HepG2 (cell line): ENCODE measurements around the gene CC2D1B. TPM values are rescaled to one million over a fixed set of nuclear protein-coding genes. Genes with fewer than 3 reads are reported as not detected.

Source experiments
- ATAC-seq: fragments of 200-7000 bp; cut with Tn5 transposase; 3 replicates; pipeline ENCODE4 v1.9.1; 2020; ENCODE audit warnings: mild to moderate bottlenecking, moderate library complexity
- BruUV-seq: library from RNA; stranded (reverse); fragments of 400-500 nt; replicated peaks from 2 replicates; lab custom pipeline; 2021; lab: Mats Ljungman, UMichigan
- CTCF ChIA-PET: fragments of 300-600 bp; formaldehyde crosslinking; extraction: SDS; loops from one replicate; lab custom pipeline; 2021; ENCODE audit warnings: low total read pairs, inconsistent platforms, low intra/inter-chr PET ratio; lab: Yijun Ruan, JAX
- POLR2A ChIA-PET: fragments of 350-600 bp; sonication (Branson Sonifier 250); formaldehyde crosslinking; loops from one replicate; lab custom pipeline; 2020; ENCODE audit warnings: antibody characterized with exemption, inconsistent platforms; lab: Yijun Ruan, JAX
- DNase-seq: peaks from one replicate; pipeline ENCODE4 v3.0.0-alpha.2; 2015; ENCODE audit warnings: low spot score
- FAIRE-seq: peaks from 3 replicates; lab custom pipeline; 2011; peaks lifted over from hg19 to GRCh38; lab: Jason Lieb, UNC
- H2AFZ ChIP-seq: one replicate; pipeline ENCODE4 v1.6.1; 2011; ENCODE audit warnings: low read length, inconsistent platforms
- H3K27ac ChIP-seq: fragments of 300-600 bp; 3 replicates; pipeline ENCODE4 v1.8.0; 2011; ENCODE audit warnings: mixed run types, mild to moderate bottlenecking, mixed read lengths, low read length, inconsistent platforms; ENCODE audit not compliant: insufficient read depth; ENCODE audit errors: extremely low read length
- H3K27me3 ChIP-seq, 2 experiments: fragments of 200-600 bp in 1 of 2; 2 replicates in 1 of 2; 3 replicates in 1 of 2; pipeline versions ENCODE4 v1.6.0 to v1.8.0; 2011; ENCODE audit warnings: low read length in 2 of 2, mild to moderate bottlenecking in 2 of 2, moderate library complexity in 2 of 2, inconsistent platforms in 1 of 2; ENCODE audit not compliant: insufficient read depth in 2 of 2, control insufficient read depth in 1 of 2
- H3K36me3 ChIP-seq, 2 experiments: fragments of 200-600 bp in 1 of 2; replicated peaks in 1 of 2; 2 replicates in 1 of 2; 3 replicates in 1 of 2; pipeline versions ENCODE4 v1.5.1 to v1.8.0; 2011; ENCODE audit warnings: low read length in 2 of 2, inconsistent platforms in 1 of 2; ENCODE audit not compliant: insufficient read depth in 2 of 2, control insufficient read depth in 1 of 2
- H3K4me1 ChIP-seq: 2 replicates; pipeline ENCODE4 v1.5.1; 2012; ENCODE audit warnings: low read length, inconsistent platforms; ENCODE audit not compliant: insufficient read depth
- H3K4me2 ChIP-seq: 2 replicates; pipeline ENCODE4 v1.6.0; 2011; ENCODE audit warnings: low read depth, low read length, inconsistent platforms
- H3K4me3 ChIP-seq, 3 experiments: fragments of 200-600 bp in 1 of 3; sonication (generic), shearing (Covaris generic) in 1 of 3; replicated peaks in 1 of 3; 2 replicates each; pipeline ENCODE4 v1.5.1; 2011 to 2016; ENCODE audit warnings: low read length in 3 of 3, inconsistent platforms in 2 of 3, low read depth in 2 of 3, mild to moderate bottlenecking in 2 of 3, control low read depth in 1 of 3, mixed read lengths in 1 of 3; ENCODE audit not compliant: insufficient read depth in 1 of 3
- H3K79me2 ChIP-seq: one replicate; pipeline ENCODE4 v1.6.1; 2011; ENCODE audit warnings: low read length, inconsistent platforms; ENCODE audit not compliant: insufficient read depth
- H3K9ac ChIP-seq: 2 replicates; pipeline ENCODE4 v1.6.0; 2011; ENCODE audit warnings: mild to moderate bottlenecking, low read depth, low read length, inconsistent platforms; ENCODE audit not compliant: insufficient read depth
- H3K9me3 ChIP-seq: 2 replicates; pipeline ENCODE4 v1.5.1; 2012; ENCODE audit warnings: mild to moderate bottlenecking, low read length
- H4K20me1 ChIP-seq: 2 replicates; pipeline ENCODE4 v1.6.0; 2011; ENCODE audit warnings: inconsistent platforms, mild to moderate bottlenecking, low read length, moderate library complexity; ENCODE audit not compliant: insufficient read depth
- DR1 ChIP-seq: sonication (generic); formaldehyde crosslinking; IDR thresholded peaks from 2 replicates; pipeline ENCODE4 v1.8.0; 2021; ENCODE audit warnings: mild to moderate bottlenecking, missing genetic modification reagents, inconsistent platforms
- HMG20A ChIP-seq: IDR thresholded peaks from 2 replicates; pipeline ENCODE4 v1.6.1; 2016; ENCODE audit warnings: borderline replicate concordance
- HNRNPLL ChIP-seq: fragments of 200-400 bp; formaldehyde crosslinking; IDR thresholded peaks from 2 replicates; pipeline ENCODE4 v1.6.1; 2017; ENCODE audit warnings: mild to moderate bottlenecking, low read depth, low read length; ENCODE audit not compliant: poor library complexity, severe bottlenecking
- JARID2 ChIP-seq: sonication (generic); formaldehyde crosslinking; IDR thresholded peaks from 2 replicates; pipeline ENCODE4 v1.8.1; 2023; ENCODE audit warnings: missing genetic modification reagents, inconsistent platforms; ENCODE audit not compliant: insufficient replicate concordance
- ZNF136 ChIP-seq: sonication (generic); formaldehyde crosslinking; IDR thresholded peaks from 2 replicates; pipeline ENCODE4 v1.8.1; 2022; ENCODE audit warnings: low read depth, mild to moderate bottlenecking, moderate library complexity, missing genetic modification reagents
- ZNF160 ChIP-seq: sonication (generic); formaldehyde crosslinking; IDR thresholded peaks from 2 replicates; pipeline ENCODE4 v1.8.0; 2022; ENCODE audit warnings: mild to moderate bottlenecking, inconsistent platforms, missing genetic modification reagents
- ZNF33B ChIP-seq: sonication (generic); formaldehyde crosslinking; IDR thresholded peaks from 2 replicates; pipeline ENCODE4 v1.5.1; 2020; ENCODE audit warnings: mild to moderate bottlenecking, missing genetic modification reagents
- ZNF510 ChIP-seq: sonication (generic); formaldehyde crosslinking; IDR thresholded peaks from 2 replicates; pipeline ENCODE4 v1.4.0; 2020; ENCODE audit warnings: low read depth, mild to moderate bottlenecking, missing genetic modification reagents
- ZNF546 ChIP-seq: sonication (generic); formaldehyde crosslinking; conservative IDR thresholded peaks from 2 replicates; pipeline ENCODE4 v1.8.1; 2023; ENCODE audit warnings: mild to moderate bottlenecking, missing genetic modification reagents
- WGBS: methylation state at CpG from one replicate; pipeline ENCODE4 v1.1.6; 2017; ENCODE audit warnings: low lambda C conversion rate; 5-methylcytosine and 5-hydroxymethylcytosine counted together
- in situ Hi-C: cut with HindIII; loops from 2 replicates; pipeline ENCODE4 v1.10.0; 2017; ENCODE audit warnings: low pct_unique_long_range_greater_than_20kb; ENCODE audit not compliant: extremely low pct_ligation_motif_present
- intact Hi-C: fragments of 100-400 bp; cut with micrococcal nuclease; formaldehyde crosslinking; loops from one replicate; pipeline ENCODE4 v1.10.0; 2022; ENCODE audit not compliant: unreplicated experiment
- polyA plus RNA-seq, 8 experiments: library from polyadenylated mRNA; depleted of rRNA in 3 of 8; stranded (reverse) in 7 of 8; unstranded in 1 of 8; fragments of >200 nt; fragmentation: Illumina TruSeq in 4 of 8; extraction: Trizol in 4 of 8; gene quantifications; 2 replicates each; pipeline versions ENCODE4 v1.2.1 to v1.2.3, GENCODE V29; 2011 to 2016; ENCODE audit warnings: low read depth in 4 of 8, missing spikeins in 1 of 8, mixed read lengths in 1 of 8; ENCODE audit not compliant: insufficient read depth in 1 of 8
- total RNA-seq, 5 experiments: library from RNA; depleted of rRNA; stranded (reverse); fragments of >200 nt; fragmentation: Illumina TruSeq; extraction: Trizol; gene quantifications; 2 replicates each; pipeline ENCODE4 v1.2.3, GENCODE V29; 2016; ENCODE audit warnings: low read depth in 1 of 5
- TF ChIP-seq, protein P1 (sequence below): IDR thresholded peaks from 2 replicates; pipeline ENCODE4 v1.6.1; 2016; ENCODE audit warnings: mild to moderate bottlenecking, missing biosample characterization, missing genetic modification reagents
- TF ChIP-seq, protein P2 (sequence below): sonication (generic); formaldehyde crosslinking; IDR thresholded peaks from 2 replicates; pipeline ENCODE4 v1.5.0; 2020; ENCODE audit warnings: mild to moderate bottlenecking, missing genetic modification reagents

The CC2D1B gene
- total and polyA plus RNA-seq, 2 of the 13 experiments (the other 11 are each of a cell fraction or from before 2014, with no cell fraction given) = 7.2 to 19.2 TPM

DNA sequence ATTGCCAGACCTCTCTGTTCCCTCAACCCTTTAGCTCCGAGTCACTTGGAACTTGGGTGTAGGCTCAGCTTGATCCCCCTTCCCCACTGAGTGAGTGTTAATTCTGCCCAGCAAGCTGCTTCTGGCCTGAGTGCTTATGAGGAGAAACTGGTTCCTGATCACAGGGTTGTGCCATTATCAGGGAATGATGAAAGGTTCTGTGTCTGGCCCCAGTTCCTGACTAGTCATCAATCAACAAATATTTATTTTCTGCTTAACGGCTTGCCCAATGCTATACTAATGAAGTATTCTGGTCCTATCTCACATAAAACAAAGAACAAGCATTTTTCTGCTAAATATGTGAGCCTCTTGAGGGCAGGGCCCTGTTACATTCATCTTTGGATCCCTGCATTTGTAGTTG lies 20.8 kb downstream of the CC2D1B start:
- POLR2A ChIA-PET = no interaction called here
- Histone ChIP-seq H3K4me1 (peaks cover 6% of the 10 kb centered on the region), H3K27me3 (no peaks in the 10 kb centered on the region; a peak in 1 of 5 replicates), H3K9ac (no peak overlapping the region), H3K27ac (no peak overlapping the region), H3K4me3 (no peak overlapping the region), H4K20me1 (no peaks in the 10 kb centered on the region), H3K4me2 (no peak overlapping the region), H3K36me3 (peaks cover 2 to 7% of the 10 kb centered on the region in 2 experiments; a peak in 2 of 5 replicates), H3K9me3 (no peaks in the 10 kb centered on the region), H2AFZ (no peak overlapping the region), H3K79me2 (no peaks in the 10 kb centered on the region)
- FAIRE-seq (no peak), DNase-seq (no peak), ATAC-seq (no peak)
- intact Hi-C loops = loop anchor here (5.0 kb wide), 1 partner anchor 218 kb away; no protein-coding TSS in a partner anchor
- in situ Hi-C loops = no loop called here
- CTCF ChIA-PET = no interaction called here
- TF ChIP-seq ZNF160 (CRISPR knock-in tag) (no peak), ZNF546 (CRISPR knock-in tag) (no peak)
- TF ChIP-seq, protein P1, sequence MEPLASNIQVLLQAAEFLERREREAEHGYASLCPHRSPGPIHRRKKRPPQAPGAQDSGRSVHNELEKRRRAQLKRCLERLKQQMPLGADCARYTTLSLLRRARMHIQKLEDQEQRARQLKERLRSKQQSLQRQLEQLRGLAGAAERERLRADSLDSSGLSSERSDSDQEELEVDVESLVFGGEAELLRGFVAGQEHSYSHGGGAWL = no peak
- TF ChIP-seq, protein P2, sequence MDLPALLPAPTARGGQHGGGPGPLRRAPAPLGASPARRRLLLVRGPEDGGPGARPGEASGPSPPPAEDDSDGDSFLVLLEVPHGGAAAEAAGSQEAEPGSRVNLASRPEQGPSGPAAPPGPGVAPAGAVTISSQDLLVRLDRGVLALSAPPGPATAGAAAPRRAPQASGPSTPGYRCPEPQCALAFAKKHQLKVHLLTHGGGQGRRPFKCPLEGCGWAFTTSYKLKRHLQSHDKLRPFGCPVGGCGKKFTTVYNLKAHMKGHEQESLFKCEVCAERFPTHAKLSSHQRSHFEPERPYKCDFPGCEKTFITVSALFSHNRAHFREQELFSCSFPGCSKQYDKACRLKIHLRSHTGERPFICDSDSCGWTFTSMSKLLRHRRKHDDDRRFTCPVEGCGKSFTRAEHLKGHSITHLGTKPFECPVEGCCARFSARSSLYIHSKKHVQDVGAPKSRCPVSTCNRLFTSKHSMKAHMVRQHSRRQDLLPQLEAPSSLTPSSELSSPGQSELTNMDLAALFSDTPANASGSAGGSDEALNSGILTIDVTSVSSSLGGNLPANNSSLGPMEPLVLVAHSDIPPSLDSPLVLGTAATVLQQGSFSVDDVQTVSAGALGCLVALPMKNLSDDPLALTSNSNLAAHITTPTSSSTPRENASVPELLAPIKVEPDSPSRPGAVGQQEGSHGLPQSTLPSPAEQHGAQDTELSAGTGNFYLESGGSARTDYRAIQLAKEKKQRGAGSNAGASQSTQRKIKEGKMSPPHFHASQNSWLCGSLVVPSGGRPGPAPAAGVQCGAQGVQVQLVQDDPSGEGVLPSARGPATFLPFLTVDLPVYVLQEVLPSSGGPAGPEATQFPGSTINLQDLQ (CRISPR knock-in tag) = no peak
- 75% methylated on average over 2 of the region's 2 CpGs for WGBS
- BruUV-seq = no TSS peak

DNA sequence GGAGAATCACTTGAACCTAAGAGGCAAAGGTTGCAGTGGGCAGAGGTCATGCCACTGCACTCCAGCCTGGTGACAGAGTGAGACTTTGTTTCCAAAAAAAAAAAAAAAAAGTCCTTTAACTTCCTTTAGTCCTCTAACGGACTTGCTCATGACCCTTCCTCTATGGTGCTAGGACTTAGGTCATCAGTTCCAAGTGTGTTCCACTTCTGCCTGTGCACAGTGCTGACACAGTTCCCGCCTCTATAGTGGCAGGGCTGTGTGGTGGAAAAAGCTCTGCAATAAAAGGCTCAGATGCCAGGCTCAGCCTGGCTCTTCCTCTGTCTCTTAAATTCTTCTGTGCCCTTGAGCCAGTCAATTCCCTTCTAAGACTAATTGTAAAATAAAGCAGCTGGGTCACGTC lies 22.0 kb downstream of the CC2D1B start:
- Histone ChIP-seq H4K20me1 (no peaks in the 10 kb centered on the region), H3K4me3 (no peak overlapping the region), H3K27me3 (no peaks in the 10 kb centered on the region; a peak in 1 of 5 replicates), H3K4me2 (no peak overlapping the region), H3K4me1 (no peaks in the 10 kb centered on the region), H3K9me3 (no peaks in the 10 kb centered on the region), H3K36me3 (peaks cover 2 to 18% of the 10 kb centered on the region in 2 experiments; a peak in 2 of 5 replicates), H3K79me2 (no peaks in the 10 kb centered on the region), H2AFZ (no peak overlapping the region), H3K27ac (no peak overlapping the region), H3K9ac (no peak overlapping the region)
- no TSS peak for BruUV-seq
- 98% methylated on average over 3 of the region's 3 CpGs for WGBS
- POLR2A ChIA-PET = no interaction called here
- no peak for FAIRE-seq
- intact Hi-C loops = no loop called here
- TF ChIP-seq HMG20A (CRISPR knock-in tag) (no peak), ZNF33B (no peak), HNRNPLL (no peak), JARID2 (CRISPR knock-in tag) (no peak), DR1 (no peak), ZNF136 (no peak), ZNF510 (CRISPR knock-in tag) (no peak)
- no peak for ATAC-seq
- in situ Hi-C loops = no loop called here
- CTCF ChIA-PET = no interaction called here
- no peak for DNase-seq
